Esophagus squamous epithelium (tissue), 5 donors: Measurements from ENCODE around the gene SLC17A3. TPM values are rescaled to one million over a fixed set of nuclear protein-coding genes. Genes with fewer than 3 reads are reported as not detected.

ENCODE experiments used
- DNase-seq: peaks from one replicate; lab custom pipeline; 2025; lab: John Stamatoyannopoulos, UW
- H3K27ac ChIP-seq, 4 donors: fragments of 200-600 bp; sonication (generic); one replicate each; pipeline ENCODE4 v1.5.1; 2016 to 2019; ENCODE audit warnings: mild to moderate bottlenecking in 1 of 4
- H3K27me3 ChIP-seq, 4 donors: fragments of 200-600 bp; sonication (generic); 1 replicate in 3 of 4; 2 replicates in 1 of 4; pipeline versions ENCODE4 v1.5.1 to v1.6.0; 2017 to 2021; ENCODE audit warnings: antibody characterized with exemption in 1 of 4
- H3K36me3 ChIP-seq, 3 donors: fragments of 200-600 bp; sonication (generic); one replicate each; pipeline ENCODE4 v1.5.1; 2016 to 2019
- H3K4me1 ChIP-seq, 3 donors: fragments of 200-600 bp; sonication (generic); one replicate each; pipeline ENCODE4 v1.5.1; 2017 to 2019
- H3K4me3 ChIP-seq, 4 donors: fragments of 200-600 bp; sonication (generic); 1 replicate in 3 of 4; 2 replicates in 1 of 4; pipeline ENCODE4 v1.5.1; 2016 to 2019; ENCODE audit warnings: mild to moderate bottlenecking in 2 of 4, moderate library complexity in 1 of 4
- H3K9me3 ChIP-seq, 3 donors: fragments of 200-600 bp; sonication (generic); one replicate each; pipeline ENCODE4 v1.5.1; 2016 to 2019
- CTCF ChIP-seq, 6 experiments: fragments of 450-650 bp in 4 of 6; fragments of 200-600 bp in 2 of 6; sonication (generic) in 2 of 6; IDR thresholded peaks; one replicate each; pipeline ENCODE4 v1.5.1; 2016 to 2019; ENCODE audit warnings: antibody characterized with exemption in 6 of 6, mild to moderate bottlenecking in 4 of 6, moderate library complexity in 4 of 6
- POLR2A ChIP-seq, 4 donors: fragments of 450-650 bp; IDR thresholded peaks; one replicate each; pipeline ENCODE4 v1.6.1; 2017; ENCODE audit warnings: antibody characterized with exemption in 4 of 4, mild to moderate bottlenecking in 4 of 4, moderate library complexity in 3 of 4
- WGBS, 2 donors: methylation state at CpG; one replicate each; pipeline ENCODE4 v1.1.5; 2018; 5-methylcytosine and 5-hydroxymethylcytosine counted together
- intact Hi-C: fragments of 100-400 bp; cut with DNase I; formaldehyde crosslinking; loops from one replicate; pipeline ENCODE4 v1.15.0; 2022
- total RNA-seq, 4 donors: library from RNA; depleted of rRNA; stranded (reverse); fragments of >200 nt; gene quantifications; one replicate each; pipeline ENCODE4 v1.1.0, GENCODE V29; 2016
- donor health status: DM: yes; HTN: yes; CAD: no.

The SLC17A3 gene
- total RNA-seq: not detected

- 65 to 74% methylated on average over 3 of the region's 3 CpGs for WGBS, 2 donors
- Histone ChIP-seq H3K4me1 (no peaks in the 10 kb centered on the region), H3K27me3 (no peaks in the 10 kb centered on the region), H3K4me3 (no peak within 1 kb of the TSS), H3K36me3 (no peaks in the 10 kb centered on the region), H3K27ac (no peak within 1 kb of the TSS), H3K9me3 (no peaks in the 10 kb centered on the region)
- intact Hi-C loops: no loop called here
- no peak for DNase-seq
- TF ChIP-seq POLR2A (IDR thresholded peaks at IDR 0.05): no peak
- TF ChIP-seq CTCF (IDR thresholded peaks at IDR 0.05): no peak
Measured at GRCh38 chr6:25874118-25874517, at the start of gene SLC17A3. TSS of gene SLC17A3 (minus strand) at chr6:25874243. CDS start at chr6:25868387, 5,856 bp downstream.

GRCh38 chr6:25922301-25922700, 48.3 kb upstream of the SLC17A3 start:
- Histone ChIP-seq H3K4me1 (no peaks in the 10 kb centered on the region), H3K27me3 (no peaks in the 10 kb centered on the region), H3K9me3 (no peaks in the 10 kb centered on the region), H3K4me3 (no peak overlapping the region), H3K36me3 (no peaks in the 10 kb centered on the region), H3K27ac (no peak overlapping the region)
- 60 to 73% methylated on average over 2 of the region's 2 CpGs for WGBS, 2 donors
- DNase-seq: no peak
- TF ChIP-seq POLR2A (IDR thresholded peaks at IDR 0.05) (no peak), CTCF (IDR thresholded peaks at IDR 0.05) (no peak)
- intact Hi-C loops: no loop called here

GRCh38 chr6:25921525-25922203, 47.6 kb upstream of the SLC17A3 start:
- Histone ChIP-seq H3K4me1 (no peaks in the 10 kb centered on the region), H3K36me3 (no peaks in the 10 kb centered on the region), H3K9me3 (no peaks in the 10 kb centered on the region), H3K4me3 (no peak overlapping the region), H3K27me3 (peaks cover 0 to 2% (median 0%) of the 10 kb centered on the region in 4 donors), H3K27ac (no peak overlapping the region)
- TF ChIP-seq CTCF (IDR thresholded peaks at IDR 0.05) (no peak), POLR2A (IDR thresholded peaks at IDR 0.05) (no peak)
- no peak for DNase-seq
- intact Hi-C loops: no loop called here

GRCh38 chr6:25919657-25920056, 45.6 kb upstream of the SLC17A3 start:
- 87 to 90% methylated on average over 5 of the region's 5 CpGs for WGBS, 2 donors
- H3K4me1 ChIP-seq: no peaks in the 10 kb centered on the region
- TF ChIP-seq CTCF (IDR thresholded peaks at IDR 0.05) (no peak), POLR2A (IDR thresholded peaks at IDR 0.05) (no peak)
- no peak for DNase-seq
- H3K4me3 ChIP-seq: no peak overlapping the region
- no peaks in the 10 kb centered on the region for H3K9me3 ChIP-seq
- intact Hi-C loops: no loop called here
- no peaks in the 10 kb centered on the region for H3K36me3 ChIP-seq
- H3K27me3 ChIP-seq: peaks cover 0 to 4% (median 0%) of the 10 kb centered on the region in 4 donors
- no peak overlapping the region for H3K27ac ChIP-seq

- peaks cover 0 to 4% (median 0%) of the 10 kb centered on the region in 4 donors for H3K27me3 ChIP-seq
- no peaks in the 10 kb centered on the region for H3K4me1 ChIP-seq
- intact Hi-C loops: no loop called here
- H3K9me3 ChIP-seq: no peaks in the 10 kb centered on the region
- no peak for DNase-seq
- no peak overlapping the region for H3K27ac ChIP-seq
- WGBS, 2 donors: 67 to 81% methylated on average over 5 of the region's 5 CpGs
- no peaks in the 10 kb centered on the region for H3K36me3 ChIP-seq
- no peak overlapping the region for H3K4me3 ChIP-seq
- TF ChIP-seq POLR2A (IDR thresholded peaks at IDR 0.05) (no peak), CTCF (IDR thresholded peaks at IDR 0.05) (no peak)
Measured at GRCh38 chr6:25918083-25918683, 44.1 kb upstream of the SLC17A3 start.
